H1 (cell line): ENCODE results near the gene KIAA1755. TPM values are rescaled to one million over a fixed set of nuclear protein-coding genes. Genes with fewer than 3 reads are reported as not detected.

Experiments
- EP300 ChIP-seq, 2 experiments: IDR thresholded peaks; 1 replicate in 1 of 2; 2 replicates in 1 of 2; pipeline ENCODE4 v1.6.1; 2011 to 2012; ENCODE audit warnings: low read depth in 2 of 2, low read length in 2 of 2, mild to moderate bottlenecking in 2 of 2, borderline replicate concordance in 1 of 2, inconsistent platforms in 1 of 2, moderate library complexity in 1 of 2
- MAFK ChIP-seq: IDR thresholded peaks from 2 replicates; pipeline ENCODE4 v1.6.1; 2012; ENCODE audit warnings: low read depth, mild to moderate bottlenecking, improper control_type of control experiment, low read length
- POLR2A ChIP-seq, 2 experiments: IDR thresholded peaks; 1 replicate in 1 of 2; 2 replicates in 1 of 2; pipeline ENCODE4 v1.6.1; 2011; ENCODE audit warnings: low read depth in 2 of 2, low read length in 2 of 2, mild to moderate bottlenecking in 2 of 2; ENCODE audit errors: control extremely low read depth in 1 of 2
- polyA plus RNA-seq, 7 experiments: library from polyadenylated mRNA; depleted of rRNA in 3 of 7; stranded (reverse) in 5 of 7; unstranded in 2 of 7; fragments of >200 nt in 5 of 7; fragments of 200-250 nt in 2 of 7; gene quantifications; 1 replicate in 5 of 7; 2 replicates in 1 of 7; 4 replicates in 1 of 7; pipeline versions ENCODE4 v1.2.1 to v1.2.3, GENCODE V29; 2011 to 2013; ENCODE audit warnings: missing spikeins in 2 of 7, mixed read lengths in 2 of 7
- total RNA-seq: library from RNA; stranded (reverse); fragmentation: NEBNext Ultra II Directional; extraction: Animal tissue kit (Norgen Biotek cat#: 25700); gene quantifications from 2 replicates; pipeline ENCODE4 v1.2.1, GENCODE V29; 2021

Gene KIAA1755
- total and polyA plus RNA-seq, 2 of the 8 experiments (the other 6 are each of a cell fraction or from before 2014, with no cell fraction given), result 0.23 TPM; not detected in 1

DNA sequence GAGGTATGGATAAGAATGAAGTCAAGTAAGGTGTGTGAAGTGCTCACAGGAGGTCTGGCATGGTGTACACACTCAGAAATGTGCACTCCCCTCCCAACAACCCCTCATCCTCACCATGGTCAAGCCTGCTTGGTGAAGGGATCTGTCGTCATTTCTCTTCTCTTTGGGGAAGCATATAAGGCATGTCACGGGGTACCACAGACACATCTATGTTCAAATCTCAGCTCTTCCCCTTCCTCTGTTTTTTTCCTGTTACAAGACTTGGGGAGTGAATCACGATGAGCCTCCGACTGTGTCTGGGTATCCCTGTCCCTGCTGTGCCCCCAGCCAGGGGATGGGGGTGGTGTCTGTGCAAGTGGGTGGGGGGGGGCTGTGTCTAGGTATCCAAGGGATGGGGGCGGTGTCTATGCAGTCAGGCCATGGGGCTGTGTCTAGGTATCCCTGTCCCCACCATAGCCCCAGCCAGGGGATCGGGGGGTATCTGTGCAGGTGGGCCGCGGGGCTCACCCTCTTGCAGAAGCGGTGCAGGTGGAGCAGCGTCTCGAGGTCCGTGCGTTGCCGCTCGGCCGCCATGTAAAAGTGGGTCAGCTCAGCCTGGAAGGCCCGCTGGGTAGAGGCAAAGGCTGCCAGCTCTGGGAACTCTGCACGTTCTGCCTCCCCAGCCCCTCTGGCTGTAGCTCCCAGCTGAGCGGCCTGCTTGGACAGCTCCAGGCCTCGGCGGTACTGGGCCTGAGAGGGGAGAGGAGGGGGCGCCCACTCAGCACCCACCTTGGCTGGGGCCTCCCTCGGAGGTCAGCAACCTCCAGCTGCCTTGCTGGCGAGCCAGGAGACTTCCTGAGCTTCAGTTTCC is 43.6 kb downstream of the KIAA1755 start (continued):
- TF ChIP-seq EP300 (IDR thresholded peaks at IDR 0.05; ENCODE audit: borderline replicate concordance in 1 of 2, low read depth in 2 of 2, low read length in 2 of 2) (no peak), MAFK (no peak), POLR2A (IDR thresholded peaks at IDR 0.05; ENCODE audit: control extremely low read depth in 1 of 2, low read depth in 2 of 2, low read length in 2 of 2) (no peak)
